ENCODE measurements around the gene PRIMA1. TPM values are rescaled to one million over a fixed set of nuclear protein-coding genes. Genes with fewer than 3 reads are reported as not detected.

The PRIMA1 gene
- total and polyA plus RNA-seq, 2 donors (not counting 1 experiment from before 2014, with no cell fraction given), result not detected

GRCh38 chr14:93748208-93749075, 39.8 kb downstream of the PRIMA1 start:
- 82% methylated on average over 22 of the region's 25 CpGs for WGBS (ENCODE audit: insufficient coverage)
- DNase-seq (no peak), ATAC-seq (ENCODE audit: low read depth) (no peak)
- H3K27ac ChIP-seq (ENCODE audit: low read length in 2 of 2), result no peak overlapping the region
- Mint-ChIP-seq H3K4me3 (no peak overlapping the region), H3K4me1 (no peaks in the 10 kb centered on the region), H3K27ac (no peak overlapping the region), H3K27me3 (no peaks in the 10 kb centered on the region), H3K9me3 (ENCODE audit: insufficient read depth) (peaks cover 2% of the 10 kb centered on the region)
- no peaks in the 10 kb centered on the region for H3K4me1 ChIP-seq (ENCODE audit: control insufficient read depth in 2 of 2, insufficient read depth in 2 of 2, low read length in 2 of 2)
- no peaks in the 10 kb centered on the region for H3K27me3 ChIP-seq (replicated peaks in 1 of 4; ENCODE audit: control extremely low read depth in 1 of 4, control insufficient read depth in 3 of 4, insufficient read depth in 4 of 4, low read length in 3 of 4)
- no peak overlapping the region for H2AFZ ChIP-seq (ENCODE audit: insufficient read depth, low read depth, low read length, poor library complexity, severe bottlenecking)
- no peak for TF ChIP-seq EZH2 (IDR thresholded peaks at IDR 0.05; ENCODE audit: borderline replicate concordance, insufficient read depth, low read depth, low read length, poor library complexity, severe bottlenecking)
- TF ChIP-seq CTCF (IDR thresholded peaks at IDR 0.05), result no peak
- ChIA-PET CTCF (no interaction called here), POLR2A (no interaction called here)
- H4K20me1 ChIP-seq (ENCODE audit: control insufficient read depth, insufficient read depth, low read length, poor library complexity, severe bottlenecking), result no peaks in the 10 kb centered on the region
- peaks cover 0 to 3% (median 0%) of the 10 kb centered on the region in 3 donors for H3K9me3 ChIP-seq (ENCODE audit: control extremely low read depth in 1 of 3, control insufficient read depth in 2 of 3, insufficient read depth in 1 of 3, low read length in 2 of 3)
- H3K9ac ChIP-seq (ENCODE audit: low read length), result no peak overlapping the region
- no peak overlapping the region for H3K4me3 ChIP-seq (ENCODE audit: control extremely low read depth in 1 of 5, extremely low read depth in 1 of 5, insufficient read depth in 1 of 5, low read depth in 2 of 5, low read length in 4 of 5)
- H3K4me2 ChIP-seq (replicated peaks; ENCODE audit: low read depth, low read length, poor library complexity, severe bottlenecking), result no peak overlapping the region
- H3K36me3 ChIP-seq (replicated peaks in 1 of 2; ENCODE audit: control extremely low read depth in 1 of 2, control insufficient read depth in 1 of 2, extremely low read depth in 1 of 2, insufficient read depth in 2 of 2, low read length in 1 of 2), result no peaks in the 10 kb centered on the region
- no peaks in the 10 kb centered on the region for H3K79me2 ChIP-seq (ENCODE audit: control insufficient read depth, insufficient read depth, low read length)
- intact Hi-C loops (cut with micrococcal nuclease), result no loop called here

- H3K36me3 ChIP-seq (replicated peaks in 1 of 2; ENCODE audit: control extremely low read depth in 1 of 2, control insufficient read depth in 1 of 2, extremely low read depth in 1 of 2, insufficient read depth in 2 of 2, low read length in 1 of 2), result no peaks in the 10 kb centered on the region
- no peaks in the 10 kb centered on the region for H3K79me2 ChIP-seq (ENCODE audit: control insufficient read depth, insufficient read depth, low read length)
- H3K4me1 Mint-ChIP-seq, result no peaks in the 10 kb centered on the region
- no peak overlapping the region for H3K4me2 ChIP-seq (replicated peaks; ENCODE audit: low read depth, low read length, poor library complexity, severe bottlenecking)
- no peak for TF ChIP-seq EZH2 (IDR thresholded peaks at IDR 0.05; ENCODE audit: borderline replicate concordance, insufficient read depth, low read depth, low read length, poor library complexity, severe bottlenecking)
- TF ChIP-seq CTCF (IDR thresholded peaks at IDR 0.05), result no peak
- no peaks in the 10 kb centered on the region for H4K20me1 ChIP-seq (ENCODE audit: control insufficient read depth, insufficient read depth, low read length, poor library complexity, severe bottlenecking)
- no peak overlapping the region for H2AFZ ChIP-seq (ENCODE audit: insufficient read depth, low read depth, low read length, poor library complexity, severe bottlenecking)
- no peak overlapping the region for H3K4me3 ChIP-seq (ENCODE audit: control extremely low read depth in 1 of 5, extremely low read depth in 1 of 5, insufficient read depth in 1 of 5, low read depth in 2 of 5, low read length in 4 of 5)
- ChIA-PET POLR2A (no interaction called here), CTCF (no interaction called here)
- no peak overlapping the region for H3K27ac ChIP-seq (ENCODE audit: low read length in 2 of 2)
- no peaks in the 10 kb centered on the region for H3K4me1 ChIP-seq (ENCODE audit: control insufficient read depth in 2 of 2, insufficient read depth in 2 of 2, low read length in 2 of 2)
- no peak overlapping the region for H3K4me3 Mint-ChIP-seq
- peaks cover 2% of the 10 kb centered on the region for H3K9me3 Mint-ChIP-seq (ENCODE audit: insufficient read depth)
- H3K27ac Mint-ChIP-seq, result no peak overlapping the region
- no peak overlapping the region for H3K9ac ChIP-seq (ENCODE audit: low read length)
- DNase-seq (no peak), ATAC-seq (ENCODE audit: low read depth) (no peak)
- intact Hi-C loops (cut with micrococcal nuclease), result no loop called here
- H3K27me3 ChIP-seq (replicated peaks in 1 of 4; ENCODE audit: control extremely low read depth in 1 of 4, control insufficient read depth in 3 of 4, insufficient read depth in 4 of 4, low read length in 3 of 4), result no peaks in the 10 kb centered on the region
- H3K9me3 ChIP-seq (ENCODE audit: control extremely low read depth in 1 of 3, control insufficient read depth in 2 of 3, insufficient read depth in 1 of 3, low read length in 2 of 3), result peaks cover 0 to 3% (median 0%) of the 10 kb centered on the region in 3 donors
- peaks cover 4% of the 10 kb centered on the region for H3K27me3 Mint-ChIP-seq
- WGBS (ENCODE audit: insufficient coverage), result 100% methylated on average over 1 of the region's 1 CpG
These were observed 40.7 kb downstream of the PRIMA1 start for GRCh38 chr14:93747560-93747959.
